ENCODE data around the gene TMOD2.

DNA sequence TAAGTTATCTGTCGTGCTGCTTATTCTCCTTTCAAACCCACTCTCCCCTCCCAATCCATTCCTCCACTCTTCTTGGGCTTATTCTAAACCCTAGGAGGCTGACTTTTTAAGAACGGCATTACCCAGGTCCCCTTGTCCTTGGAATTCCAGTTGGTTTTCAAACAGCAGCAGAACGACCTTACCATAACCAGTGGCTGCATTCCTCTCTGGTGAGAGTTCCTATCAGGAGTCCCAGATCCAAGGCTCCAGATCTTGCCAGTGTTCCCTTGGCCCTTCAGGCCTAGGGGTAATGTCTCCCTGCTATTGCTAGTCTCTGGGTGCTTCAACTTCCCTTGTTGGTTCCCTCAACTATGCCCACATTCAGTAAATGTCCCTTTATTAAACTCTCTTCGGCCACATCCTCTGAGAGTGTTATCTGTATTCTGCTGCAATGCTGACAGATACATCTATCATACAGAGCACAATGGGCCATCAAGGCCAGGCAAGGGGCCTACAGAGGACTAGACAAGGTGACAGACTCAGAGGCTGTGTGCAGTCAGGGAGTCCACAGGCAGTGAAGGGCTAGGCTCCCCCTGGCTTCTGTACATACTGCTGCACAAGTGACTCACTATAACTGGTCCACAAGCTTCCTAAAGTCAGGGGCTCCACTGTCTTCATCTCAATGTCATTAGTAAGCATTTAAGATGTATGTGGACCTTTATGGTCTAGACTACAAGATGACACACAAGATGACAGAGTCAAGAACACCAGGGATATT, 24.1 kb upstream of the TMOD2 start:
- TF ChIP-seq, protein P1, sequence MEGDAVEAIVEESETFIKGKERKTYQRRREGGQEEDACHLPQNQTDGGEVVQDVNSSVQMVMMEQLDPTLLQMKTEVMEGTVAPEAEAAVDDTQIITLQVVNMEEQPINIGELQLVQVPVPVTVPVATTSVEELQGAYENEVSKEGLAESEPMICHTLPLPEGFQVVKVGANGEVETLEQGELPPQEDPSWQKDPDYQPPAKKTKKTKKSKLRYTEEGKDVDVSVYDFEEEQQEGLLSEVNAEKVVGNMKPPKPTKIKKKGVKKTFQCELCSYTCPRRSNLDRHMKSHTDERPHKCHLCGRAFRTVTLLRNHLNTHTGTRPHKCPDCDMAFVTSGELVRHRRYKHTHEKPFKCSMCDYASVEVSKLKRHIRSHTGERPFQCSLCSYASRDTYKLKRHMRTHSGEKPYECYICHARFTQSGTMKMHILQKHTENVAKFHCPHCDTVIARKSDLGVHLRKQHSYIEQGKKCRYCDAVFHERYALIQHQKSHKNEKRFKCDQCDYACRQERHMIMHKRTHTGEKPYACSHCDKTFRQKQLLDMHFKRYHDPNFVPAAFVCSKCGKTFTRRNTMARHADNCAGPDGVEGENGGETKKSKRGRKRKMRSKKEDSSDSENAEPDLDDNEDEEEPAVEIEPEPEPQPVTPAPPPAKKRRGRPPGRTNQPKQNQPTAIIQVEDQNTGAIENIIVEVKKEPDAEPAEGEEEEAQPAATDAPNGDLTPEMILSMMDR (IDR thresholded peaks at IDR 0.05): no peak
- TF ChIP-seq POLR2AphosphoS5 (IDR thresholded peaks at IDR 0.05) (no peak), POLR2A (IDR thresholded peaks at IDR 0.05) (no peak), EP300 (IDR thresholded peaks at IDR 0.05) (no peak)
